ENCODE measurements around the gene PMS1.
"Not testable (repeated sequence)": the region's sequence is repeated elsewhere in the genome, so short reads cannot be mapped to it uniquely, and the experiment has no call there.

PMS1 gene

GRCh38 chr2:189783927-189784867 is at the start of gene PMS1, which contains the start of gene ORMDL1:
TSS of gene PMS1 (plus strand) at chr2:189784450. CDS start at chr2:189791810, 7,360 bp downstream.
TSS of gene ORMDL1 (minus strand) at chr2:189784339. CDS start at chr2:189782595, 1,744 bp downstream.
- DNase-seq = peak; percentile 93

GRCh38 chr2:189751080-189751658 is 33.1 kb upstream of the PMS1 start:
- DNase-seq = peak; percentile 15

- no peak for DNase-seq
Measured at GRCh38 chr2:189756311-189756952, 27.8 kb upstream of the PMS1 start.

GRCh38 chr2:189760154-189760553 is 24.1 kb upstream of the PMS1 start:
- not testable (repeated sequence) for DNase-seq

GRCh38 chr2:189762229-189762550 is 22.1 kb upstream of the PMS1 start:
- no peak for DNase-seq

GRCh38 chr2:189762551-189763298 is 21.5 kb upstream of the PMS1 start, which contains the start of gene OSGEPL1:
TSS of gene OSGEPL1 (minus strand) at chr2:189762792. CDS start at chr2:189761640, 1,152 bp downstream.
- DNase-seq = peak; percentile 91

- DNase-seq = no peak
Measured at GRCh38 chr2:189763908-189764661, 20.2 kb upstream of the PMS1 start.

- DNase-seq = no peak
Measured at GRCh38 chr2:189770590-189771322, 13.5 kb upstream of the PMS1 start.

- no peak for DNase-seq
Measured at GRCh38 chr2:189772212-189772611, 12.0 kb upstream of the PMS1 start.

- DNase-seq = no peak
Measured at GRCh38 chr2:189782221-189782671, 2.0 kb upstream of the PMS1 start.

- no peak for DNase-seq
Measured at GRCh38 chr2:189783451-189783926, 761 bp upstream of the PMS1 start.

GRCh38 chr2:189791338-189792042 is 7.2 kb downstream of the PMS1 start:
- DNase-seq = no peak

- no peak for DNase-seq
Measured at GRCh38 chr2:189794310-189794709, 10.1 kb downstream of the PMS1 start.

- DNase-seq = no peak
Measured at GRCh38 chr2:189797902-189798301, 13.7 kb downstream of the PMS1 start.

GRCh38 chr2:189798312-189799029 is 14.2 kb downstream of the PMS1 start:
- no peak for DNase-seq

GRCh38 chr2:189799030-189799331 is 14.7 kb downstream of the PMS1 start:
- DNase-seq = no peak

GRCh38 chr2:189799531-189799930 is 15.3 kb downstream of the PMS1 start:
- DNase-seq = no peak

- DNase-seq = no peak
Measured at GRCh38 chr2:189802396-189802912, 18.2 kb downstream of the PMS1 start.

GRCh38 chr2:189803431-189803830 is 19.2 kb downstream of the PMS1 start:
- no peak for DNase-seq
